Eye (tissue), 1 donor: ENCODE results near the gene LCN10.
A peak's percentile ranks its signal among the peaks of the same experiment; 100 is the strongest.

Experiments
- DNase-seq: peaks from one replicate; pipeline ENCODE4 v3.0.0-alpha.2; 2015

LCN10 gene

DNA sequence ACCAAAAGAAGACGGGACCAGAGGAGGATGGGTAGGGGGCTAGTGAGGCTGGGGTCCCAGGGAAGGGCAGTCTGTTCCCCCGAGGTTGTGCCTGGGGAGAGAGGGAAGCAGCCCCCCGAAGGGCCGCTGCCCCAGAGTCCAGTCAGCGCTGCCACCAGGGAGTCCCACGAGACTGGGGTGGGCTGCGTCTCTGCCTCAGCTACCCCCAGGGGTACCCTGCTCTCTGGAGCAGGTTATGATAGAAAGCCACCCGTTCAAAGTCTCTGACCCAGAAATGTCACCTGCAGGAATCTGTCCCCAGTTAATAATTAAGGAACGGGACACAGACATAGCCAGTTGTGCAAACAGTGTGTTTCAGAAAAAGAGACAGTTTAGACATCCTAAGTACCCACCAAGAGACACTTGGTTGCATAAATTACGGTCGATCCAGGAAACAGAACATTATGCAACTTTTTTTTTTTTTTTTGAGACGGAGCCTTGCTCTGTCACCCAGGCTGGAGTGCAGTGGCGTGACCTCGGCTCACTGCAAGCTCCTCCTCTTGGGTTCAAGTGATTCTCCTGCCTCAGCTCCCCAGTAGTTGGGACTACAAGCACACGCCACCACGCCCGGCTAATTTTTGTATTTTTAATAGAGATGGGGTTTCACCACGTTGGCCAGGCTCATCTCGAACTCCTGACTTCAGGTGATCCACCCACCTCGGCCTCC, 44.8 kb downstream of the LCN10 start:
- DNase-seq, result no peak

DNA sequence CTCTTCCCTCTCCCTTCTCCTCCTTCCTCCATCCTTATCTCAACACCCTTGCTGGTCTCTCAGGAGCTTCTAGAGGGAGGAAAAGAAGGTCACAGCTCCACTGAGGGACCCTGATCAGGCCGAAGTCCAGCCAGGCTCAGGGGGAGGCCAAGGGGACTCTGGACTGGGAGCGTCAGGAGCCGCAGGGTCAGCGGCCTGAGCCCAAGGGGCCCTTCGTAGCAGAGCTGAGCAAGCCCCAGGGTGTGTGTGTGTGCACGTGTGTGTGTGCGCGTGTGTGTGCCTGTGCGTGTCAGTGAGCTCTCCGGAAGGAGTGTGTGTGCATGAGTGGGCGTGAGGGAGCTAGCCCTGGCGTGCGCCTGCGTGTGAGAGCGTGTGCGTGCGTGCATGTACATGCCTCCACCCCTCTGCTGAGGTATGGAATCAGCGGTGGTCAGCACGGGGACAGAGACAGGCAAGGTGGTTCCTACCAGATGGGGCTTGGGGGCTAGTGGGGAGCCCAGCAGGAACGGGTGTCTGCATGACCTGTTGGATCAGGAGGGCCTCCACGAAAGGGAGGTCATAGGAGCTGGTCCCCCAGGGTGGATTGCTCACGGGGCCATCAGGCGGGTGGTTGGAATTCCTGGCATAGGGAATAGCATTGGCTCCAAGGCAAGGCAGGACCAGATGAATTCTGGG, 45.5 kb downstream of the LCN10 start:
- peak; percentile 69 for DNase-seq

DNA sequence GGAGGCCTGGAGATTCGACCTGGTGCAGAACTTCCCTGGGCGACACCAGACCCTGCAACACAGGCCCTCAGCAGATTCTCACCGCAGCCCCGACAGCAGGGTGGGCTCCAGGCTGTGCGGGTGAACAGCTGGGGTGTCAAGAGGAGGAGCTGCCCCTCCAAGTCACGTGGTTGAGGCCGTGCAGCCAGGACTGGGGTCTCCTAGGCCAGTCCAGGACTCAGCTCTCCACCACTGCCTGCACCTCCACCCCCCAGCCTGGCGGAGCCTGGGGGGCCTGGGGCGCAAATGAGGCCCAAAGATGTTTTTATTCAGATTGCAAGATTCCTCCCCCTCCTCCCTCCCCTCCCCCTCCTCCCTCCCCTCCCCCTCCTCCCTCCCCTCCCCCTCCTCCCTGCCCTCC, 46.2 kb downstream of the LCN10 start:
- DNase-seq, result peak; percentile 61

- peak; percentile 46 for DNase-seq
Measured at GRCh38 chr9:136695955-136696354, 46.8 kb downstream of the LCN10 start.

GRCh38 chr9:136695435-136695895, 47.3 kb downstream of the LCN10 start:
- DNase-seq, result peak; percentile 37

- no peak for DNase-seq
Measured at GRCh38 chr9:136694872-136695247, 47.9 kb downstream of the LCN10 start.

- DNase-seq, result peak; percentile 69
Measured at GRCh38 chr9:136694163-136694871, 48.4 kb downstream of the LCN10 start.

GRCh38 chr9:136693490-136694162, 49.1 kb downstream of the LCN10 start:
- DNase-seq, result no peak

DNA sequence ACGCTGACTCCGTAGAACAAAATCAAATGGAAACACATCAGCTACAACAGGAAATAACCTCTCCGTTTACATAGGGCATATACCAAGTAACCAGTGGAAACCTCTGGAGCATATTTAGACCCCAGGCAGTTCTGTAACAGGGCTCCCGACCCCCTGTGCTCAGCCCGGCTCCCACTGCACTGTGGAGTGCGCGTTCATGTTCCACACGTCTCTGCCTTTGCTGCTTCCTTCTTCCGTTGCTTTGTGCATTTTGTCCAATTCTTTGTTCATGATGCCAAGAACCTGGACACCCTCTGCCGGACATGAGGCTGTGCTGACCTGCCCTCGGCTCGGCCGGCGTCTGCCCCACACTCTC, 49.6 kb downstream of the LCN10 start:
- DNase-seq, result no peak

GRCh38 chr9:136692185-136693134, 50.3 kb downstream of the LCN10 start:
- no peak for DNase-seq

GRCh38 chr9:136691316-136692184, 51.2 kb downstream of the LCN10 start:
- peak; percentile 46 for DNase-seq

- DNase-seq, result no peak
Measured at GRCh38 chr9:136690806-136691261, 51.9 kb downstream of the LCN10 start.

DNA sequence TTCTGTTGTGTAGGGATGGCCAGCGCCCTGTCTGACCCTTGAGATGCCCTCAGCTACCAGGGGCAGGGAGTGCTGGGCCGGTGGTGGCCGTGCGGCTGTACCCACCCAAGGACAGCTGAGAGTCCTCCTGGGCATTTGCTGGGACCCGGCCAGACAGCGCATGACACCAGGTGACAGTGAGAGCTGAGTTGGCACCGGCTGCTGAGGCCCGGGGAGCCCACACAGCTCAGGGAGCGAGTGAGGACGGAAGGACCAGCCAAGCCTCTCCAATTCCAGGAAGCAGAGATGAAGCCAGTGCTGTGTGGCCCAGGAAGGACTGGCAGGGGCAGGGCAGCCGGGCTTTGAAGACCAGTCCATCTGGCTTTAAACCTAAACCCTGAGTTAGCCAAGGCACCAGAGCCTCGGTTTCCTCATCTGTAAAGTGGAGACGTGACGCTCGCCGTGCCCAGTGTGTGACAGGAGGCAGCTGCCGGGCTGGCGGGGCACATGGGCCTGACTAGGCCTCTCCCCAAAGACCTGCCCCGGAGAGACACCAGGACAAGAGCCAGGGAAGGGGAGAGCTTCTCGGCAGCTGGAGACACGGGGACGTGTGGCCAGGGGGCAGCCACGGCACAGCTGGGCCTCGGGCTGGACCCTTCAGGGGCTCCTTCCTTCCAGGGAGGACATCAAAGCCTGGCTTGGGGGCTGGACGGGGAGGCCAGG, 52.5 kb downstream of the LCN10 start:
- no peak for DNase-seq

GRCh38 chr9:136689108-136689460, 53.7 kb downstream of the LCN10 start:
- DNase-seq, result no peak

DNA sequence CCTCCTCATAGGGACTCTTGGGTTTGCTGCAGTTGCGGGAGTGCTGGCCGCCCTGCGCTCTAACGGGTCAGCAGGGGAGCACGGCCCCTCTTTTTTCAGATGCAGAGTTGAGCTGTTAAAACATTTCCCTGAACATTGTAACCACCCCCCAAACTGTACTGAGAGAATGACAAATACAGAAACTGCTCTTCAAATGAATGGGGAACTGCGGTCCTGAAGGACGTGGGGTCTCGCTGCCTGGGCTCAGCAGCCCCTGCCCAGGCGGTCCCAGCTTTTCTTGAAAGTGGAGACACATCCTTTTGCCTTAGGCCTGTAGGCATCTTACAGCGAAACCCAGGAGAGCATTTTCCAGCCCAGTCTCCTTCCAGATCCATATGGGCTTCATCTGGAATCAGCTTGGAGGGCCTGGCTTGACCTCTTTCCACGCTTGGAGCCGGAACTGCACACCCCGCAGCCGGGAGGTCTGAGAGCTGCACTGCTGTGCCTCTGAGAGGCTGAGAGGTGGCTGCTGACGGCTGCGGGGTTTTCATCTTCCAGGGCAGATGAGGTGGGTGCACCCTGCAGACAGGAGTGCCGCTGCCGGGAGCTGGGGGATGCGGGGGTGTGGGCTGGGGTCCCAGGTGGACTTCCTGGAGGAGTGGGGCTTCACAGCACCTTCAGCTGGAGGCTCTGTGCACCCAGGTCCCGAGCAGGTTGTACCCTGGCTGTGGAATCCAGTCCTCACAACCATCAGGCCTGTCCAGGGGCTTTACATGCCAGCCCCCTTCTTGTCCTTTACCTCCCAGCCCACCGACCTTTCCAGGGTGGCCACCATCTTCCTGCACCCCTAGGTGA, 54.2 kb downstream of the LCN10 start:
- peak; percentile 27 for DNase-seq
